T-helper 2 cell treated with Interferon-gamma antibody and Interleukin-4, amounts not matched to agents 100 ng/mL and 5 ng/mL, for 36 hours (primary cell): ENCODE data around the gene MICAL3. TPM values are rescaled to one million over a fixed set of nuclear protein-coding genes. Genes with fewer than 3 reads are reported as not detected.

Experiments
- intact Hi-C: fragments of 100-400 bp; cut with micrococcal nuclease; formaldehyde crosslinking; loops from one replicate; pipeline ENCODE4 v1.15.1; 2023
- total RNA-seq: library from RNA; stranded (reverse); gene quantifications from 2 replicates; pipeline ENCODE4 v1.2.3, GENCODE V29; 2022

MICAL3 gene
- total RNA-seq, 1 donor from 2014 or later: 38.7 TPM

- intact Hi-C loops: no loop called here
These were observed 152.5 kb downstream of the MICAL3 start for GRCh38 chr22:17871726-17872458.

GRCh38 chr22:17870407-17870806 is 154.0 kb downstream of the MICAL3 start:
- intact Hi-C loops: no loop called here

- intact Hi-C loops: no loop called here
These were observed 154.9 kb downstream of the MICAL3 start for GRCh38 chr22:17869285-17870096.

GRCh38 chr22:17868771-17869170 is 155.6 kb downstream of the MICAL3 start:
- intact Hi-C loops: no loop called here

- intact Hi-C loops: no loop called here
These were observed 157.1 kb downstream of the MICAL3 start for GRCh38 chr22:17867160-17867785.

DNA sequence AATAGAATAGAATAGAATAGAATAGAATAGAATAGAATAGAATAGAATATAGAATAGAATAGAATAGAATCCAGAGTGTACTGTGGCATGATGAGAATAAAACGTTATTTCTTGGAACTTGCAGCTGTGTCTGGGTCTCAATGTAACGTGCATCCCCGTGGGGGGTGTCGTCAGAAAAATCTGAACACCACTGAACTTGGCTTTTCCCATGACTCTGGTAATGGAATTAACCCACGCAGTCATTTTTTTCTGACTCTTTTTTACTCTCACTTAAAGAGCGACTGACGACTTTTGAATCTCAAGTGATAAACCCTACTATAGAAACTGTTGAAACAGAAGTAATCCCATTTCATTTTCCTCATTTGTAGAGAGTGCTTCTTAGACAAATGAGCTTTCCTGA is 157.7 kb downstream of the MICAL3 start:
- intact Hi-C loops: no loop called here

GRCh38 chr22:17866127-17866526 is 158.2 kb downstream of the MICAL3 start:
- intact Hi-C loops: no loop called here

DNA sequence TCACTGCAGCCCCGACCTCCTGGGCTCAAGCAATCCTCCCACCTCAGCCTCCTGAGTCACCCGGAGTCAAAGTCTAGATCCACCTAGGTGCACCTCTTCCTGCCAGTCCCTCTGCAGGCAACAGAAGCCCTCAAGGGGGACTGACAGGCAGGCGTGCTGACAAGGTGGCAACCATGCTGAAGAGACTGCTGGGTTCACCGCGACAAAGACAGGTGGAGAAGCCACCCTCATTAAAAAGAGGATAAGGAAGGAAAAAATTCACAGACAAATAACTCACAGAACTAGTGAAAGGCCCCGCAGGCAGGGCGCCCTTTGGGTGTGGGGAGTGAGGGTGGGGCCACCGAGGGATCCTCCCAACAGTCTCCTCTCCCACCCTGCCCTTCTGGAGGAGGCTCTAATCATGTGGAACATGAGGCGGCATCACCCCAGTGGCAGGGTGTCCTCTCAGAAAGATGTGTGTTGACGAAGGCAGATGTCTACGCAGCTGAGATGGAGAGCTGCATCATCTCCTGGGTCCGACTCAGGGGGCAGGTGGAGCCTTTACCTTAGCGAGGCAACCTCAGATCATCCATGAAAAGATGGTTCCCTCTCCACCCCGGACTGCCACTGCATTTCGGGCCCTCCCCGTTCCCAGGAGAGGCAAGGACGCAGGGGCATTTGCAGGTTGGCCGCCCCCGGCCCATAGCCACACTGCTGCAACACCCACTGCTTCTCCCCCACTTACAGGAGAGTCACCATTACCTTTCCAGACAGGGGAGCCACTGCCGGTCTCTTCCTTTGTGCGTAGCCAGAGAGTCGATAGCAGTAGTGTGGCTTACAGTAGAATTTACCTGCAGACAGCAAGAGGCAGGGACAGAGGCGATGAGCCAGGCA is 158.9 kb downstream of the MICAL3 start:
- intact Hi-C loops: no loop called here

DNA sequence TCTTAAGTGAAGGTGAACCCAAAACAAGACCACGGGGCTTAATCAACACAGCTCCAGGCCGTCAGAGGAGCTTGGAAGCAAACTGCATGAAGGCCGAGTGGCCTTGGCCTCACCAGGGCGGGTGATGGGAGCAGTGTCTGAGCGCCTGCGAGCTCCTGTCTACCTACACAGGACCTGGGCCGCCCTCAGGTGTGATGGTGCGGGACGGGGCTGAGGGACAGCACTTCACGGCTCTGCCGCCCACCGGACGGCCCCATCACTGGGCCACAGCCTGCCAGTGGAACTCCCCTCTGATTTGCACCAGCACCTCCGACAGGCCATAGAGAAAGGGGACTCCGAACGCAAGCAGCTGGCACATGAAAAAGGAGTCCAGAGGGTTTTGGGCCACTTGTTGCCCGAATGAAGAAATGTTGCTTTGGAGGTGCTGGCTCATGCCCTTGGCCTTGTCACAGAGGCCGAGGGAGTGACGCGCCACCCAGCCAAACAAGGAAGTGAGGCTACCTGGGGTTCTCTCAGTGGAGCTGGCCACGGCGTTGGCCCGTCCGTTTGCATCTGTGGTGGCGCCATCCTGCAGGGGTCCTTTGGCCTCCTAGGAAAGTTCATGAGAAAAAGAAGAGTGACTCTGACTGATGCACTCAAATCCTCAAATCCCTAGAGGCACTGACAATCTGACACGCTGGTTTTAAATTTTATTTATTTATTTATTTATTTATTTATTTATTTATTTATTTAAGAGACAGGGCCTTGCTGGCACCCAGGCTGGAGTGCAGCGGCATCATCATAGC is 159.8 kb downstream of the MICAL3 start:
- intact Hi-C loops: no loop called here

DNA sequence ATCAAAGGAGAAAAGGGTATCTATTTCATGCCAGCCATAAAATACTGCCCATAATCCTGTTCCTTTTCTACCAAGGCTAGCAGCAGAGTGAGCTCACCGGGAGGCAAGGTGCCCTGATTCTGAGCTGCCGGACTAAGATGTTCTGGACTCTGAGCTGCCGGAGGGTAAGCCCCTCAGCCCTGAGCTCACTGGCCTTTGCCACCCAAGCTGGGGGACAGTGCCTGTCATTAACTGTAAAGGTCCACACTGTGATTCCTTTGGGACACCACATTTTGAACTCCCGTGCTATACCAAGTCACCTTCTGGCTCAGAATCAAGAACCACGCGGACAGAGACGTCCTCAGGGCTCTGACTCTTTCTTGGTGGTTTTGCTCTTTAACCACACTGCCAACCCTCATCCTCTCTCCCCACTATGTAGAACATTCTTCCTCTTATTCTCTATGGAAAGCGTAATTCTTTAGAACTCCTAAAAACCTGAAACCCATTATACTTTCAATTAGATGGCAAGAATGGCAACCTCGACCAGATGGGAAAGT is 161.6 kb downstream of the MICAL3 start:
- intact Hi-C loops: no loop called here

DNA sequence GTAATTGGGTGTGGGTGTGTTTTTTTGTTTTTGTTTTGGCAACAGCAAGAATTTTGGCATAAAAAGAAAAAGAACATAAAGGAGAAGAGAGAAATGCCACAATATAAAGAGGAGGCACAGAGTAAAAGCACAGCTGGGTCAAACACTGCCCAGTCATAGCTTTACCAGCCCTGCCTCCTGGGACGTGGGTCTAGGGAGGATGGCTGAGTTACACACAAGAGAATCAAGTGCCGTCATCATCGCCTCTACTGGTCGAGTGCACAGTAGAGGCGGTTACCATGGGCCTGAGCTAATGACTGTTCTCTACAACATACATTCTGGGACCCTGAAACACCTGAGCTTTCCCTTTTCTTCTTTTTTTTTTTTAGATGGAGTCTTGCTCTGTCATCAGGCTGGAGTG is 162.5 kb downstream of the MICAL3 start:
- intact Hi-C loops: no loop called here

DNA sequence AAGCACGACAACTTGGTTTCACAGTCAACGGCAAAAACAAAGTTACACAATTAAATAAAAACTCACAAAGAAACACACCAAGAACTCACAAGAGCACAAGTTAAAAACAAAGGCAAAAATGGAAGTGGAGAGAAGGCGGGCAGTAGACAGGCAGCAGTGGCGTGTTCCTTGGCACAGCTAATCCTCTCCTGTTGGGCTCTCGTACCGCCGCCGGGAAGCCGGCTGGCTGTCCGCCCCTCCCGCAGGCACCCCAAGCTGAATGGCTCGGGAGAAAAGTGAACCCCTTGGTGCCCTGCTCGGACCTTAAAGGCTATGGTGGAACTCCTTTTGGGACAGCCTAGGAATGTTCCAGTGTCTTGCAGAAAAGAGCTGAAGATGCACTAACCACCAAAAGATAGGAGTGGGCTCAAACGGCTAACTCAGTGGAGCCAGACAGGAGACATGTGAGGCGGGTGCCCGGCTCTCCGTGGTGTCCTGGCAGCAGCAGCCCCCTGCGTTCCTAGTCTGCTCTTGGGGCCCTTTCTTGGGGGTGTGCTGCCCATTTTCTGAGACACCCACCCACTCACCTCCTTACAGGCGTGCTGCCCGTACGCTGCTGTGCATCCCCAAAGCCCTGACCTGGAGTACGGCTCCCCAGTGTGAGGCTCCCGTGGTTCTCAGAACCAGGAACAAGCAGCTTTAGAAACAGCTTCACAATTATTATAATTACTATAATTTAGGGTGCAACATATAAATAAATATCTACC is 164.0 kb downstream of the MICAL3 start:
- intact Hi-C loops: no loop called here

- intact Hi-C loops: no loop called here
These were observed 166.3 kb downstream of the MICAL3 start for GRCh38 chr22:17858033-17858432.

- intact Hi-C loops: no loop called here
These were observed 168.6 kb downstream of the MICAL3 start for GRCh38 chr22:17855572-17856290.

DNA sequence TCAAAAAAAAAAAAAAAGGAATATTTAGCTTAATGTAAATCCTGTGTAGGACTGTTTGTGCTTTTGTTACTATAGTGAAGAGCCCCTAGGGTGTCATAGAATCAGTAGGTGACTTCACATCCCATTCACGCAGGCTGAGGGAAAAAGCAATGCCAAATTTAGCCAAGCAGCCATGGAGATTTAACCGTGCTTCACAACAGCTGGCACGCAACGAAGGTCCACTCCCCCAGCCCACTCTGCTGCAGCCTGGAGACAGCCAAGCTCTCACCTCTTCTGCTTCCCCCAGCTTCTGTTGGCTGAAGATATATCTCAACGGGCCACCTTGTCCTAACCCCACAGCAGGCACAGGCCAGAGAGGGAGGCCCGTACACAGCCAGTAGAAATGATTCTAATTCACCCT is 171.3 kb downstream of the MICAL3 start:
- intact Hi-C loops: no loop called here

DNA sequence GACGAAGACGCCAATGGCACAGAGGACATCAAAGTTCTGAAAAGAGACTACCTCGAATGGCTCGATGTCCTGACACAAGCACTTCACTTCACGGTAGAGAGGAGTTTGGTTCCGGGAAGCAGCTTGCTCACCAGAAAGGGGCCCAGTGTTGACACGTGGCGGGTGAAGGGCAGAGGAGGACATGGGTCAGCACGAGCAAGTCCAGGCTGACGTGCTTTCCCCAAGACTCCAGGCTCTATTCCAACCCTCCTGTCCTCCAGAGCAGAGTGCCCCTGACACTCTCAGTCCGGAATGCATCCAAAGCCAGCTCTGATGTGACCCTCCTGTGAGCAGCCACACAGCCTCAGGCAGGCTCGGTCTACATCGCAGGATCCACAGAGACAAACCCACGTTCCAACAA is 172.6 kb downstream of the MICAL3 start:
- intact Hi-C loops: no loop called here

DNA sequence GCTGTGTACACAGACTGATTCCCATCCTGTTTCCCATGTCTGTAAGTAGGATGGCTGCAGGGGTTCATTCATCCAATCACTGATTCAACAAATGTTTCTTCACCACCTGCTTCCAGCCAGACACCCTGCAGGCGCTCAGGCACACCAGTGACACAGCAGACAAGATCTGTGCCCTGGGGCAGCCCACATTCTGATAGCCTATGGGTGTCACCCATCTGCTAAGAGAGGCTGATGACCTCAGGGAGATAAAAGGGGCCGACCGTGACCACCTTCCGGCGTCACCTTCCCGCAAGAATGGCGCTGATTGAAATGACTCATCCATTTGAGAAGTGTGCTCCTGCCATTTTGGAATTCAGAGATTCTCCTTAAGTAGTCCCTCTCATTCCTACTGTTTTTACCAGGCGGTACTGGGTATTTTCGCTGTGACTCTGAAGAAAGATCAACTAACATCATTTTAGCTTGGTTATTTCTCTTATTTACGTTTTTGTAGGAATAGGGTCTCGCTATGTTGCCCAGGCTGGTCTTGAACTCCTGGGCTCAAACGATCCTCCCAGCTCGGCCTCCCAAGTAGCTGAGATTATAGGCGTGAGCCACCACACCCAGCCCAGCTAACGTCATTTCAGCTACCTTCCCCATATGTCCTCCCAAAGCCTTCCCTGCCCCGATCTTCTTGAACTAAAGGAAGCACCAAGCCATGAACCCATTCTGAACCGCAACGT is 176.8 kb downstream of the MICAL3 start:
- intact Hi-C loops: no loop called here

GRCh38 chr22:17846326-17846992 is 177.9 kb downstream of the MICAL3 start:
- intact Hi-C loops: no loop called here
